Mesenchymal stem cell (in vitro differentiated cells and primary cell): ENCODE results near the gene MRFAP1. TPM values are rescaled to one million over a fixed set of nuclear protein-coding genes. Genes with fewer than 3 reads are reported as not detected.

Source experiments
- DNase-seq: peaks from one replicate; pipeline ENCODE4 v3.0.0-alpha.2; 2013
- H2AFZ ChIP-seq: one replicate; pipeline ENCODE4 v1.6.1; 2013; ENCODE audit warnings: low read depth, mild to moderate bottlenecking, control low read depth, inconsistent platforms, low read length, moderate library complexity
- H2AK5ac ChIP-seq: 2 replicates; pipeline ENCODE4 v1.6.1; 2013; ENCODE audit warnings: low read length, moderate library complexity, mild to moderate bottlenecking, inconsistent platforms; ENCODE audit not compliant: severe bottlenecking
- H2BK120ac ChIP-seq: one replicate; pipeline ENCODE4 v1.6.1; 2013; ENCODE audit warnings: low read depth, mild to moderate bottlenecking, inconsistent platforms, low read length, moderate library complexity
- H2BK12ac ChIP-seq, 2 experiments: one replicate each; pipeline ENCODE4 v1.6.1; 2013; ENCODE audit warnings: inconsistent platforms in 2 of 2, low read length in 2 of 2, mild to moderate bottlenecking in 2 of 2, moderate library complexity in 2 of 2, control low read depth in 1 of 2
- H2BK15ac ChIP-seq: one replicate; pipeline ENCODE4 v1.6.1; 2013; ENCODE audit warnings: mild to moderate bottlenecking, low read depth, inconsistent platforms; ENCODE audit not compliant: poor library complexity, severe bottlenecking
- H2BK5ac ChIP-seq: 2 replicates; pipeline ENCODE4 v1.6.1; 2013; ENCODE audit warnings: low read depth, mild to moderate bottlenecking, low read length, control low read depth, inconsistent platforms; ENCODE audit not compliant: poor library complexity, severe bottlenecking
- H3K14ac ChIP-seq, 2 experiments: one replicate each; pipeline ENCODE4 v1.6.1; 2013; ENCODE audit warnings: inconsistent platforms in 2 of 2, low read length in 2 of 2, control low read depth in 1 of 2, mild to moderate bottlenecking in 1 of 2, moderate library complexity in 1 of 2
- H3K18ac ChIP-seq, 2 experiments: one replicate each; pipeline ENCODE4 v1.6.1; 2013; ENCODE audit warnings: inconsistent platforms in 2 of 2, low read length in 2 of 2, control low read depth in 1 of 2, low read depth in 1 of 2, mild to moderate bottlenecking in 1 of 2
- H3K23ac ChIP-seq, 2 experiments: one replicate each; pipeline ENCODE4 v1.6.1; 2013; ENCODE audit warnings: inconsistent platforms in 2 of 2, low read length in 2 of 2, mild to moderate bottlenecking in 2 of 2, moderate library complexity in 2 of 2, control low read depth in 1 of 2
- H3K27ac ChIP-seq: 2 replicates; pipeline ENCODE4 v1.5.1; 2013; ENCODE audit warnings: mild to moderate bottlenecking, moderate library complexity, low read length, control low read depth, inconsistent platforms; ENCODE audit not compliant: poor library complexity, severe bottlenecking
- H3K27me3 ChIP-seq, 2 experiments: 2 replicates each; pipeline versions ENCODE4 v1.6.1 to v1.7.0; 2013; ENCODE audit warnings: low read length in 2 of 2, mild to moderate bottlenecking in 2 of 2, moderate library complexity in 2 of 2, control low read depth in 1 of 2, inconsistent platforms in 1 of 2; ENCODE audit not compliant: control insufficient read depth in 1 of 2, insufficient read depth in 1 of 2
- H3K36me3 ChIP-seq, 2 experiments: 2 replicates each; pipeline versions ENCODE4 v1.6.1 to v1.7.0; 2013; ENCODE audit warnings: low read length in 2 of 2, control low read depth in 1 of 2, inconsistent platforms in 1 of 2, low read depth in 1 of 2, mild to moderate bottlenecking in 1 of 2; ENCODE audit not compliant: insufficient read depth in 2 of 2, control insufficient read depth in 1 of 2
- H3K4ac ChIP-seq, 2 experiments: one replicate each; pipeline ENCODE4 v1.6.1; 2013; ENCODE audit warnings: inconsistent platforms in 2 of 2, low read length in 2 of 2, mild to moderate bottlenecking in 2 of 2, moderate library complexity in 2 of 2, control low read depth in 1 of 2, low read depth in 1 of 2
- H3K4me1 ChIP-seq: 2 replicates; pipeline ENCODE4 v1.6.1; 2013; ENCODE audit warnings: low read depth, low read length, control low read depth; ENCODE audit not compliant: control insufficient read depth, insufficient read depth
- H3K4me2 ChIP-seq: 2 replicates; pipeline ENCODE4 v1.6.1; 2013; ENCODE audit warnings: low read length, mild to moderate bottlenecking, inconsistent platforms; ENCODE audit not compliant: poor library complexity, severe bottlenecking
- H3K4me3 ChIP-seq, 2 experiments: 2 replicates each; pipeline versions ENCODE4 v1.5.1 to v1.7.0; 2013; ENCODE audit warnings: low read length in 2 of 2, mild to moderate bottlenecking in 2 of 2, control low read depth in 1 of 2, low read depth in 1 of 2; ENCODE audit not compliant: insufficient read depth in 1 of 2
- H3K79me1 ChIP-seq: replicated peaks from 2 replicates; pipeline ENCODE4 v1.6.1; 2013; ENCODE audit warnings: mild to moderate bottlenecking, control low read depth, low read length, inconsistent platforms; ENCODE audit not compliant: poor library complexity, severe bottlenecking
- H3K9ac ChIP-seq: 2 replicates; pipeline ENCODE4 v1.7.0; 2013; ENCODE audit warnings: mild to moderate bottlenecking, low read length, moderate library complexity
- H3K9me3 ChIP-seq: 2 replicates; pipeline ENCODE4 v1.7.0; 2013; ENCODE audit warnings: mild to moderate bottlenecking, low read length; ENCODE audit not compliant: control insufficient read depth
- H4K8ac ChIP-seq: one replicate; pipeline ENCODE4 v1.6.1; 2013; ENCODE audit warnings: inconsistent platforms, mild to moderate bottlenecking, low read length, moderate library complexity
- H4K91ac ChIP-seq: one replicate; pipeline ENCODE4 v1.6.1; 2013; ENCODE audit warnings: mild to moderate bottlenecking, low read length, inconsistent platforms
- WGBS: methylation state at CpG from one replicate; pipeline ENCODE4 v1.1.7; 2013; ENCODE audit warnings: mixed read lengths; 5-methylcytosine and 5-hydroxymethylcytosine counted together
- polyA plus RNA-seq, 2 experiments: library from polyadenylated mRNA; stranded (reverse); fragments of 200-250 nt; gene quantifications; one replicate each; pipeline ENCODE4 v1.2.3, GENCODE V29; 2013

The MRFAP1 gene
- polyA plus RNA-seq (2013, experiment 1 of 2), result 265 TPM
- 268 TPM for polyA plus RNA-seq (2013, experiment 2 of 2)

DNA sequence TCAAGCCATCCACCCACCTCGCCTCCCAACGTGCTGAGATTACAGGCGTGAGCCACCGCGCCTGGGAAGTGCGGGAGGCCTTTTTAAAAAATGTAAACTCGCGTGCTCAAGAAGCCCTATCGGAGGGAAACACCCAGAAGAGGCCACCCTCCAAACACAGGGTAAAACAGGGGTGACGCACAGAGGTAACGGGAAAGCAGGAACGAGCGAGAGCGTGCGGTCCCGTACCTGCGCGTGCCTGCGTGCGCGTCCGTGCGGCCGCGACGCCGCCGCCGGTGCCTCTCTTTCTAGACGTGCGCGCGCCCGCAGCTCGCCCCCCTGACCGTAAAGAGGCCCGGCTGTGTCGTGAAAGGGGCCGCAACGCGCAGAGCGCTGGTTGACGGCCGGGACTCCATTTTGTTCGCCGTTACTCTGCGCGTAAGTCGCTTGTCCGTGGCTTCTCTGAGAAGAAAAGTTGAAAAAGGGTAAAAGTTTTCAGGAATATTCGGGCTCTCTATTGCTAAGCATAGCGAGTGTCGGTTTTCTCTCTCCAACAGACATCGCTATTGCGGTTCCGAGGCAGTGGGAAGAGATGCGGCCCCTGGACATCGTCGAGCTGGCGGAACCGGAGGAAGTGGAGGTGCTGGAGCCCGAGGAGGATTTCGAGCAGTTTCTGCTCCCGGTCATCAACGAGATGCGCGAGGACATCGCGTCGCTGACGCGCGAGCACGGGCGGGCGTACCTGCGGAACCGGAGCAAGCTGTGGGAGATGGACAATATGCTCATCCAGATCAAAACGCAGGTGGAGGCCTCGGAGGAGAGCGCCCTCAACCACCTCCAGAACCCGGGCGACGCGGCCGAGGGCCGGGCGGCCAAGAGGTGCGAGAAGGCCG, at the start of gene MRFAP1:
MRFAP1 (plus strand) TSS at position 394 of the 872 bp plus-strand sequence; CDS start at position 572, 178 bp downstream.
- Histone ChIP-seq H3K4me2 (peak within 1 kb of the TSS; percentile 82), H3K18ac (peak within 1 kb of the TSS; percentile 56 to 91), H3K4me1 (peaks cover 8% of the 10 kb centered on the region), H2AFZ (peak within 1 kb of the TSS; percentile 67), H4K91ac (peak within 1 kb of the TSS; percentile 63), H3K27ac (peak within 1 kb of the TSS; percentile 93), H3K23ac (peak within 1 kb of the TSS in 1 of 2 experiments; percentile 97), H2BK120ac (no peak within 1 kb of the TSS), H3K9me3 (no peaks in the 10 kb centered on the region), H3K27me3 (no peaks in the 10 kb centered on the region), H2BK5ac (no peak within 1 kb of the TSS), H2AK5ac (no peak within 1 kb of the TSS), H3K14ac (peak within 1 kb of the TSS in 1 of 2 experiments; percentile 63), H4K8ac (peak within 1 kb of the TSS; percentile 91), H2BK12ac (no peak within 1 kb of the TSS), H2BK15ac (no peak within 1 kb of the TSS), H3K79me1 (peaks cover 8% of the 10 kb centered on the region), H3K4ac (peak within 1 kb of the TSS; percentile 45 to 89), H3K9ac (peak within 1 kb of the TSS; percentile 99), H3K36me3 (peaks cover 9 to 19% of the 10 kb centered on the region in 2 experiments), H3K4me3 (peak within 1 kb of the TSS; percentile 83 to 95)
- DNase-seq, result peak; percentile 94
- WGBS, result under 1% methylated on average over 84 of the region's 90 CpGs

DNA sequence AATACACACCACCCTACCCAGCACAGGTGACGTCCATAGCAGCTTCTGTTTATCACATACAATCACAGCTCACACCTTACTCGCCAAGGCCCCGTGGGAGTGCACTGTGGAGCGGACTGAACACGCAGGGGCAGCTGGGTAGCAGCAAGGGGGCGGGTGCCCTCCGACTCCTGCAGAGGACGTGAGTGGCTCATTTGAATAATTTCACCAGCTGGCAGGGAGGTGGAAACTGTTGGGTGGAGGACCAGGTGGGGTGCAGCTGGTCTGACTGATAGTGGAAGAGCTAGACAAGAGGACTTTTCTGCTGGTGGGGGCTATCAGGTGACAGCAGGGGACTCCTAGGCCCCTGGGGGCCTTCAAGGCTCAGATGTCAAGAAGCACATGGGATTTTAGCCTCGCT, 49.2 kb upstream of the MRFAP1 start:
- no peak overlapping the region for H2BK15ac ChIP-seq
- no peak overlapping the region for H3K18ac ChIP-seq
- H3K79me1 ChIP-seq, result no peaks in the 10 kb centered on the region
- H2AFZ ChIP-seq, result no peak overlapping the region
- no peak overlapping the region for H2BK5ac ChIP-seq
- no peak overlapping the region for H3K27ac ChIP-seq
- H2AK5ac ChIP-seq, result no peak overlapping the region
- no peak overlapping the region for H2BK12ac ChIP-seq
- peaks cover 5% of the 10 kb centered on the region for H3K4me1 ChIP-seq
- H4K8ac ChIP-seq, result no peak overlapping the region
- H3K27me3 ChIP-seq, result no peaks in the 10 kb centered on the region
- no peak overlapping the region for H3K14ac ChIP-seq
- H3K36me3 ChIP-seq, result peaks cover 30 to 65% of the 10 kb centered on the region in 2 experiments
- WGBS, result 90% methylated on average over 9 of the region's 9 CpGs
- no peak for DNase-seq
- no peak overlapping the region for H2BK120ac ChIP-seq
- H3K4me3 ChIP-seq, result no peak overlapping the region
- H3K4ac ChIP-seq, result no peak overlapping the region
- H3K4me2 ChIP-seq, result no peak overlapping the region
- H3K9ac ChIP-seq, result no peak overlapping the region
- H3K9me3 ChIP-seq, result no peaks in the 10 kb centered on the region
- no peak overlapping the region for H4K91ac ChIP-seq
- H3K23ac ChIP-seq, result no peak overlapping the region

DNA sequence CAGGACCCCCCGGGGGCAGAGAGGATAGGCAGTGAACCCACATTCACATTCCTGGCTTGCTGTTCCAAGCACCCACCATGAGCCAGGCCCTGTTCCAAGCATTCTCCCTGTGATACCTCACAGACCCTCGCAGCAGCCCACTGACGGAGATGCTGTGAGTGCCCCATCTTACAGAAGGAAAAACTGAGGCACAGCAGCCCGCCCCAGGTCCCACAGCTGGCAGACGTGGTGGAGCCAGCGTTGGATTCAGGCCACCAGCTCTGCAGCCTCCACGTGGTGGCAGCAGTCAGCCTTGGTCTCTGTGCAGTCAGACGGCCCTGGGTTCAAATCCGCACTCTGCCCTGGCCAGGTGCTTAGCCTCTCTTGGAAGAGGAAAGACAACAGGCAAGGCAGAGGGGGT, 48.7 kb upstream of the MRFAP1 start:
- H3K23ac ChIP-seq, result no peak overlapping the region
- no peak overlapping the region for H3K14ac ChIP-seq
- H2BK12ac ChIP-seq, result no peak overlapping the region
- peaks cover 4% of the 10 kb centered on the region for H3K4me1 ChIP-seq
- H3K4me3 ChIP-seq, result no peak overlapping the region
- H2BK120ac ChIP-seq, result no peak overlapping the region
- DNase-seq, result no peak
- no peak overlapping the region for H2AK5ac ChIP-seq
- H2BK5ac ChIP-seq, result no peak overlapping the region
- H3K4me2 ChIP-seq, result no peak overlapping the region
- no peak overlapping the region for H3K18ac ChIP-seq
- 86% methylated on average over 9 of the region's 9 CpGs for WGBS
- H3K4ac ChIP-seq, result no peak overlapping the region
- no peak overlapping the region for H4K91ac ChIP-seq
- no peak overlapping the region for H3K9ac ChIP-seq
- no peaks in the 10 kb centered on the region for H3K79me1 ChIP-seq
- no peaks in the 10 kb centered on the region for H3K27me3 ChIP-seq
- no peak overlapping the region for H2BK15ac ChIP-seq
- no peak overlapping the region for H3K27ac ChIP-seq
- peaks cover 30 to 70% of the 10 kb centered on the region in 2 experiments for H3K36me3 ChIP-seq
- H4K8ac ChIP-seq, result no peak overlapping the region
- H3K9me3 ChIP-seq, result no peaks in the 10 kb centered on the region
- H2AFZ ChIP-seq, result no peak overlapping the region

DNA sequence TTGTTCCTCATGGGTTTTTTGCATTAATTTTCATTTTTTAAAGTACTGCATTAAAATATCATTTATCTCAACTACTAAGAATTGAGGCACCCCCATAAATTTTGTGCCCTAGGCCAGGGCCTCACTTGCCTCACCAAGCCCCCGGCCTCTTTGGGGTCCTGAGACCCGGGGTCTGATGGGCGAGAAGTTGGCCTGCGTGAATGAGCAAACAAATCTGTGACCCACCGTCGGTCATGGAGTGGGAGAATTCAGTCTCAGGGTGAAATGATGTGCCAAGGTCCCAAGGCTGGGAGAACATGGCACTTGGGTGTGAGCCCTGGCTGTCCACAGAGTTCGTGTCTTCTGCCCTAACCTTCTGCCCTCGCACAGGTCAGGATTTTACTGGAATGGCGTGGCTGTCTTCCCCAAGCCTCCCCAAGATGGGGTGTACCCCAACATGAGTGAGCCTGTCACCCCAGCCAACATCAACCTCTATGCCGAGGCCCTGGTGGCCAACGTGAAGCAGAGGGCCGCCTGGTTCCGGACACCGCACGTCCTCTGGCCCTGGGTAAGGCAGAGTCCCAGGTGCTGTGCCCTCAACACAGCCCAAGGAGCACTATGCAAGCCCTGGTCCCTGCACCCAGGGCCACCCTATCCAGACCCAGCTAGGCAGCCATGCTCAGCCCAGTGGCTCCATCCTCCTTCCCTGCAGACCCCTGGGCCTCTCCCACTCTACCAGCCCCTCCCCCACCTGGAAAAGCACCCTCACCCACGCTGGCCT, 47.5 kb upstream of the MRFAP1 start:
- no peak overlapping the region for H2AFZ ChIP-seq
- H3K4ac ChIP-seq, result no peak overlapping the region
- no peak overlapping the region for H3K9ac ChIP-seq
- no peak overlapping the region for H3K4me3 ChIP-seq
- H3K23ac ChIP-seq, result no peak overlapping the region
- no peak overlapping the region for H3K27ac ChIP-seq
- WGBS, result 94% methylated on average over 15 of the region's 16 CpGs
- no peaks in the 10 kb centered on the region for H3K27me3 ChIP-seq
- no peak overlapping the region for H2BK5ac ChIP-seq
- no peaks in the 10 kb centered on the region for H3K9me3 ChIP-seq
- H3K4me2 ChIP-seq, result no peak overlapping the region
- H2BK12ac ChIP-seq, result peak overlapping the region in 1 of 2 experiments; percentile 22
- no peak overlapping the region for H4K8ac ChIP-seq
- no peak overlapping the region for H3K14ac ChIP-seq
- no peak overlapping the region for H2AK5ac ChIP-seq
- no peaks in the 10 kb centered on the region for H3K79me1 ChIP-seq
- H4K91ac ChIP-seq, result no peak overlapping the region
- no peak overlapping the region for H2BK15ac ChIP-seq
- peaks cover 39 to 74% of the 10 kb centered on the region in 2 experiments for H3K36me3 ChIP-seq
- H2BK120ac ChIP-seq, result no peak overlapping the region
- no peak overlapping the region for H3K18ac ChIP-seq
- DNase-seq, result no peak
- H3K4me1 ChIP-seq, result peaks cover 2% of the 10 kb centered on the region
